Measurements from ENCODE around the gene PCYT1A.
"Not testable (repeated sequence)": the region's sequence is repeated elsewhere in the genome, so short reads cannot be mapped to it uniquely, and the experiment has no call there.

DNA sequence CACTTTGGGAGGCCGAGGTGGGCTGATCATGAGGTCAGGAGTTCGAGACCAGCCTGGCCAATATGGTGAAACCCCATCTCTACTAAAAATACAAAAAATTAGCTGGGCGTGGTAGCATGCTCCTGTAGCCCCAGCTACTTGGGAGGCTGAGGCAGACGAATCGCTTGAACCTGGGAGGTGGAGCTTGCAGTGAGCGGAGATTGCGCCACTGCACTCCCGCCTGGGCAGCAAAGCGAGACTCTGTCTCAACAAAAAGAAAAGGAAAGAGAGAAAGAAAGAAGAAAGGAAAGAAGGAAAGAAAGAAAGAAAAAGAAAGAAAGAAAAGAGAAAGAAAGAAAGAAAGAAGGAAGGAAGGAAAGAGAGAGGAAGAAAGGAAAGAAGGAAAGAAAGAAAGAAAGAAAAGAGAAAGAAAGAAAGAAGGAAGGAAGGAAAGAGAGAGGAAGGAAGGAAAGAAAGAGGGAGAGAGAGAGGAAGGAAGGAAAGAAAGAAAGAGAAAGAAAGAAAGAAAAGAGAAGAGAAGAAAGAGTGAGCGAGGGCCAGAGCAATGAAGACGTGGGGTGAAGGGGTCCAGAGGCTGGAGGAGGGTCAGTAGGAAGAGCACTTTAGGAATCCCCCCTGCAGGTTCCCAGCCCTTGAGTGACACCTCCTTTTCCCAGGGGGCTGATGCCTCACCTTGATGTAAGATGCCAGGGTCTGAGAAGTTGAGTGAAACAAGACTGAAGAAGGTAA is 77.4 kb downstream of the PCYT1A start:
- not testable (repeated sequence) for TF ChIP-seq SIN3A (IDR thresholded peaks at IDR 0.05; ENCODE audit: low read depth, low read length); SIX5 (IDR thresholded peaks at IDR 0.05; ENCODE audit: low read depth, low read length, severe bottlenecking)

Measured in GM12878 (cell line).